MM.1S (cell line): ENCODE measurements around the gene NDEL1.

Source experiments
- CTCF ChIP-seq: fragments of 300-600 bp; sonication (generic); IDR thresholded peaks from 2 replicates; pipeline ENCODE4 v1.5.1; 2016; ENCODE audit warnings: antibody characterized with exemption, low read length, mixed read lengths
- EZH2 ChIP-seq: fragments of 300-600 bp; sonication (generic); optimal IDR thresholded peaks from 2 replicates; pipeline ENCODE3; 2017; ENCODE audit warnings: low read depth, mild to moderate bottlenecking, antibody characterized with exemption, low read length, mixed read lengths
- EZH2phosphoT487 ChIP-seq: fragments of 300-600 bp; sonication (generic); IDR thresholded peaks from 2 replicates; pipeline ENCODE4 v1.6.1; 2018; ENCODE audit warnings: antibody characterized with exemption, low read length

- TF ChIP-seq EZH2phosphoT487 (no peak), CTCF (no peak), EZH2 (no peak)
These were observed 58.3 kb downstream of the NDEL1 start for GRCh38 chr17:8494021-8494420.
